Measurements from ENCODE around the gene GPR179.
A peak's percentile ranks its signal among the peaks of the same experiment; 100 is the strongest.

Gene GPR179

GRCh38 chr17:38345743-38346142 is 2.0 kb upstream of the GPR179 start:
- no peak for DNase-seq

- DNase-seq, result no peak
Measured at GRCh38 chr17:38344420-38344745, 627 bp upstream of the GPR179 start.

- no peak for DNase-seq
Measured at GRCh38 chr17:38342886-38343607, 709 bp downstream of the GPR179 start.

GRCh38 chr17:38341035-38341721 is 2.6 kb downstream of the GPR179 start:
- no peak for DNase-seq

GRCh38 chr17:38339891-38340290 is 3.9 kb downstream of the GPR179 start:
- DNase-seq, result no peak

- no peak for DNase-seq
Measured at GRCh38 chr17:38338535-38338934, 5.2 kb downstream of the GPR179 start.

- no peak for DNase-seq
Measured at GRCh38 chr17:38338053-38338452, 5.7 kb downstream of the GPR179 start.

GRCh38 chr17:38336838-38337237 is 6.9 kb downstream of the GPR179 start:
- no peak for DNase-seq

GRCh38 chr17:38334480-38335364 is 9.0 kb downstream of the GPR179 start:
- DNase-seq, result no peak

- peak; percentile 30 for DNase-seq
Measured at GRCh38 chr17:38333635-38334295, 10.0 kb downstream of the GPR179 start.

GRCh38 chr17:38332735-38333134 is 11.0 kb downstream of the GPR179 start:
- DNase-seq, result no peak

- DNase-seq, result no peak
Measured at GRCh38 chr17:38330941-38331411, 12.8 kb downstream of the GPR179 start.

- DNase-seq, result no peak
Measured at GRCh38 chr17:38329808-38330730, 13.7 kb downstream of the GPR179 start.

- no peak for DNase-seq
Measured at GRCh38 chr17:38329284-38329683, 14.5 kb downstream of the GPR179 start.

GRCh38 chr17:38328620-38329019 is 15.1 kb downstream of the GPR179 start:
- DNase-seq, result no peak

GRCh38 chr17:38327936-38328335 is 15.8 kb downstream of the GPR179 start:
- DNase-seq, result no peak

- DNase-seq, result no peak
Measured at GRCh38 chr17:38326996-38327792, 16.6 kb downstream of the GPR179 start.

GRCh38 chr17:38325221-38325851 is 18.4 kb downstream of the GPR179 start:
- no peak for DNase-seq

GRCh38 chr17:38324772-38325171 is 19.0 kb downstream of the GPR179 start:
- DNase-seq, result no peak

GRCh38 chr17:38324141-38324697 is 19.5 kb downstream of the GPR179 start:
- no peak for DNase-seq
